LoVo (cell line): Measurements from ENCODE around the gene CRYGD.

ENCODE experiments used
- DNase-seq: peaks from one replicate; pipeline ENCODE4 v3.0.0-alpha.2; 2016; ENCODE audit warnings: low spot score

Gene CRYGD

DNA sequence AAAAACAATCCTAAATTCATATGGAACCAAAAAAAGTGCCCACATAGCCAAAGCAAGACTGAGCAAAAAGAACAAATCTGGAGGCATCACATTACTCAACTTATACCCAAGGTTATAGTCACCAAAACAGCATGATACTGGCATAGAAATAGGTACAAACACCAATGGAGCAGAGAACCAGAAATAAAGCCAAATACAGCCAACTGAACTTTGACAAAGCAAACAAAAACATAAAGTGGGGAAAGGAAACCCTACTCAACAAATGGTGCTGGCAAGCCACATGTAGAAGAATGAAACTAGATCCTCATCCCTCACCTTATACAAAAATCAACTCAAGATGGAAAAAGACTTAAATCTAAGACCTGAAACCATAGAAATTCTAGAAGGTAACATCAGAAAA, 40.5 kb downstream of the CRYGD start:
- no peak for DNase-seq

- no peak for DNase-seq
Measured at GRCh38 chr2:208077276-208077675, 47.0 kb downstream of the CRYGD start.

DNA sequence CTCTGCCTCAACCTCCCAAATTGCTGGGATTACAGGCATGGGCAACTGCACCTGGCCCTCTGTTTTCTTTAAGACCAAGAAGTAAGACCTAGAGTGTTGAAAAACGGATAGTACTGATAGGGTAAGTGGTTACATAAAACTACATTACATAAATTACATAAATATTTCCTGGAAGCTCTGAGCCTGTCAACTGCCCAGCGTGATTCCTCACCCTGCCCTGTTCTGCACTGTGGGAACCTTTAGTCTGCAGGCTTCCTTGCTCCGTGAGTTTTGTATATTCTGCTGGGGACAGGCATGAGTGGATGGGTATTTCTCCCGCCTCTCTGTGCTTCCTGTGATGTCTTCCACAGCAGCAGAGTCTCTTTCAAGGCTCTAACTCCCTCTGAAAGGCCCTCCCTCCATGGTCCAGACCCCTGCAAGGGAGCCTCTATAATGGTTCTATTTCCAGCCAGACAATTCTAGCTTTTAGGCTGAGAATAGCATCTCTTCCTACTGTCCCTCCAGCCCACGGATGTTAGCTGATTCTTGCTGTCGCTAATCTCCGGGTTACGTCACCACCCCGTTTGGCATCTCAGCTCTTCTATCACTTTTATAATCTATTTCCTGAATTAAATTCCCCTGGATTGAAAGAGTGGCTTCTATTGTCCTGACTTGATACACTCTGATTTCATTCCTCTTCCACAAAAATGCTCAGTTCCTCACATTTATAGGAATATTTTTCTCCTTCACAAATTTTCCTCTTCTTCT, 49.5 kb downstream of the CRYGD start:
- no peak for DNase-seq

DNA sequence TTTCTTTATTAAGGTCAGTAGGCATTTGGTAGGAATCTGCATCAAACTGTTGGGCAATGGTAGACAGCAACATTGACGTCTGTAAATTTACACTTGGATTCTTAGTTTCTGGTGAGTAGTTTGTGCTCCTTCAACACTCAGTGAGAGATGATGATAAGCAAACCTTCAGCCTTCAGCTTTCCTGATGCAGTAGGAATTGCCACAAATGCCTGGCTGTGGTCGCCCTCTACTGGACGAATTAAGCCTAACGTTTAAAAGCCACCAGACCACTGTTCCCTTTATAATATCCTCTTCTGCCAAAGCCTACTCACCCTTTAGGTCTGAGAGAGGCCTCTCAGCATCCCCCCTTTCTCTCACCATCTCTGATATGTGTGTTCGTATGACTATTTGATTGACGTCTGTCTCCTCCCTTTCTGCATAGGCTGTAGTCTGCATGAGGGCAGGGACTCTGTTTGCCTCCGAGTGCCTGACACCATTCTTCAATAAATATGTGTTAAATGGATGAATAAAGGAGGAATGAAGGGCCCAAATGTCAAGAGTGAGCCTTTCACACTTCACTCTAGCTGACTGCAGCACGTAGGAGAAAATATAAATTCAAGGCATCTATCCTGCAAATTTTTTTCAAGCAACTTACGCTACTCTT, 52.0 kb downstream of the CRYGD start:
- peak; percentile 62 for DNase-seq
